GM23338 (cell line): ENCODE results near the gene SOHLH1. TPM values are rescaled to one million over a fixed set of nuclear protein-coding genes. Genes with fewer than 3 reads are reported as not detected.

Experiments
- ATAC-seq: fragments of 200-7000 bp; cut with Tn5 transposase; 3 replicates; pipeline ENCODE4 v1.9.1; 2020
- DNase-seq: peaks from one replicate; pipeline ENCODE4 v3.0.0-alpha.2; 2015; ENCODE audit warnings: low spot score
- H2AFZ ChIP-seq: fragments of 200-600 bp; sonication (generic); 2 replicates; pipeline ENCODE4 v1.8.0; 2016; ENCODE audit warnings: antibody characterized with exemption, mild to moderate bottlenecking, moderate library complexity
- H3F3A ChIP-seq: fragments of 200-600 bp; sonication (generic); replicated peaks from 2 replicates; pipeline ENCODE4 v1.8.0; 2017; ENCODE audit warnings: antibody characterized with exemption, mixed run types, low read depth
- H3K27ac ChIP-seq: fragments of 200-600 bp; sonication (generic); 2 replicates; pipeline ENCODE4 v1.6.1; 2016; ENCODE audit warnings: low read depth
- H3K27me3 ChIP-seq: fragments of 200-600 bp; sonication (generic); 2 replicates; pipeline ENCODE4 v1.8.0; 2016; ENCODE audit warnings: mild to moderate bottlenecking, mixed run types, moderate library complexity; ENCODE audit not compliant: insufficient read depth
- H3K36me3 ChIP-seq: fragments of 200-600 bp; sonication (generic); 2 replicates; pipeline ENCODE4 v1.8.0; 2016; ENCODE audit warnings: mild to moderate bottlenecking; ENCODE audit not compliant: insufficient read depth
- H3K4me1 ChIP-seq: fragments of 200-600 bp; sonication (generic); 2 replicates; pipeline ENCODE4 v1.8.0; 2016; ENCODE audit warnings: mild to moderate bottlenecking, moderate library complexity; ENCODE audit not compliant: insufficient read depth
- H3K4me2 ChIP-seq: fragments of 200-600 bp; sonication (generic); 2 replicates; pipeline ENCODE4 v1.7.1; 2017; ENCODE audit warnings: mixed run types
- H3K4me3 ChIP-seq: fragments of 200-600 bp; sonication (generic); 2 replicates; pipeline ENCODE4 v1.6.1; 2016; ENCODE audit warnings: mixed run types
- H3K79me2 ChIP-seq: fragments of 200-600 bp; sonication (generic); replicated peaks from 2 replicates; pipeline ENCODE4 v1.8.0; 2017; ENCODE audit warnings: mild to moderate bottlenecking; ENCODE audit not compliant: insufficient read depth
- H3K9me2 ChIP-seq: fragments of 200-600 bp; sonication (generic); 2 replicates; pipeline ENCODE4 v1.8.0; 2017; ENCODE audit not compliant: insufficient read depth
- H4K20me1 ChIP-seq: fragments of 200-600 bp; sonication (generic); replicated peaks from 2 replicates; pipeline ENCODE4 v1.8.0; 2017; ENCODE audit warnings: mild to moderate bottlenecking; ENCODE audit not compliant: insufficient read depth
- H3K27ac Mint-ChIP-seq: 2 replicates; pipeline ENCODE4 v1.8.0; 2020; ENCODE audit warnings: inconsistent platforms, mild to moderate bottlenecking, moderate library complexity, mixed read lengths
- H3K27me3 Mint-ChIP-seq: 3 replicates; pipeline ENCODE4 v1.8.0; 2022; ENCODE audit warnings: low read depth, mild to moderate bottlenecking, moderate library complexity, mixed read lengths, inconsistent platforms; ENCODE audit not compliant: insufficient read depth, poor library complexity
- H3K36me3 Mint-ChIP-seq: 3 replicates; pipeline ENCODE4 v1.8.0; 2021; ENCODE audit warnings: low read depth, mild to moderate bottlenecking, inconsistent platforms, moderate library complexity, mixed read lengths
- H3K4me1 Mint-ChIP-seq: 3 replicates; pipeline ENCODE4 v1.8.0; 2020; ENCODE audit warnings: mild to moderate bottlenecking, inconsistent platforms, mixed read lengths
- H3K4me3 Mint-ChIP-seq: 3 replicates; pipeline ENCODE4 v1.8.0; 2021; ENCODE audit warnings: moderate library complexity, mild to moderate bottlenecking, inconsistent platforms, mixed read lengths
- H3K9me3 Mint-ChIP-seq: 3 replicates; pipeline ENCODE4 v1.8.0; 2020; ENCODE audit warnings: moderate library complexity, mild to moderate bottlenecking, inconsistent platforms, mixed read lengths
- CREB1 ChIP-seq: fragments of 250-450 bp; sonication (Bioruptor Pico); IDR thresholded peaks from 2 replicates; pipeline ENCODE4 v1.5.0; 2020; ENCODE audit warnings: low read depth, mild to moderate bottlenecking, moderate library complexity
- CTCF ChIP-seq, 2 experiments: fragments of 200-600 bp in 1 of 2; sonication (generic) in 1 of 2; conservative IDR thresholded peaks; 2 replicates each; pipeline versions ENCODE4 v1.5.1 to v1.6.1; 2016 to 2017; ENCODE audit warnings: antibody characterized with exemption in 2 of 2, low read depth in 2 of 2, mild to moderate bottlenecking in 2 of 2, moderate library complexity in 1 of 2
- EZH2 ChIP-seq: fragments of 200-600 bp; sonication (generic); IDR thresholded peaks from one replicate; pipeline ENCODE4 v1.8.0; 2017; ENCODE audit warnings: antibody characterized with exemption, mild to moderate bottlenecking, low read depth; ENCODE audit not compliant: unreplicated experiment
- JUNB ChIP-seq: IDR thresholded peaks from one replicate; pipeline ENCODE4 v1.6.1; 2016; ENCODE audit warnings: antibody characterized with exemption; ENCODE audit not compliant: unreplicated experiment
- POLR2AphosphoS5 ChIP-seq: IDR thresholded peaks from 2 replicates; pipeline ENCODE4 v1.6.1; 2016; ENCODE audit warnings: antibody characterized with exemption, low read depth
- REST ChIP-seq: IDR thresholded peaks from one replicate; pipeline ENCODE4 v1.6.1; 2018; ENCODE audit warnings: antibody characterized with exemption; ENCODE audit not compliant: unreplicated experiment
- ZNF114 ChIP-seq: fragments of 250-450 bp; sonication (Bioruptor Pico); IDR thresholded peaks from 2 replicates; pipeline ENCODE4 v1.5.0; 2020; ENCODE audit warnings: mild to moderate bottlenecking, moderate library complexity
- ZNF331 ChIP-seq: fragments of 250-450 bp; sonication (Bioruptor Pico); IDR thresholded peaks from 2 replicates; pipeline ENCODE4 v1.5.0; 2020; ENCODE audit warnings: low read depth, mild to moderate bottlenecking, moderate library complexity
- polyA plus RNA-seq: library from polyadenylated mRNA; unstranded; fragments of >200 nt; fragmentation: Nextera tagmentation; extraction: Ambion mirVana; gene quantifications from 2 replicates; pipeline ENCODE4 v1.2.1, GENCODE V29; 2016
- total RNA-seq: library from RNA; depleted of rRNA; stranded (reverse); fragments of >200 nt; shearing (Covaris generic); gene quantifications from 2 replicates; pipeline ENCODE4 v1.2.3, GENCODE V29; 2014
- TF ChIP-seq, protein P1 (sequence below): IDR thresholded peaks from 2 replicates; pipeline ENCODE4 v1.6.1; 2016; ENCODE audit warnings: antibody characterized with exemption

SOHLH1 gene
- total and polyA plus RNA-seq, 2 experiments from 2014 or later = 0.21 TPM; not detected in 1

DNA sequence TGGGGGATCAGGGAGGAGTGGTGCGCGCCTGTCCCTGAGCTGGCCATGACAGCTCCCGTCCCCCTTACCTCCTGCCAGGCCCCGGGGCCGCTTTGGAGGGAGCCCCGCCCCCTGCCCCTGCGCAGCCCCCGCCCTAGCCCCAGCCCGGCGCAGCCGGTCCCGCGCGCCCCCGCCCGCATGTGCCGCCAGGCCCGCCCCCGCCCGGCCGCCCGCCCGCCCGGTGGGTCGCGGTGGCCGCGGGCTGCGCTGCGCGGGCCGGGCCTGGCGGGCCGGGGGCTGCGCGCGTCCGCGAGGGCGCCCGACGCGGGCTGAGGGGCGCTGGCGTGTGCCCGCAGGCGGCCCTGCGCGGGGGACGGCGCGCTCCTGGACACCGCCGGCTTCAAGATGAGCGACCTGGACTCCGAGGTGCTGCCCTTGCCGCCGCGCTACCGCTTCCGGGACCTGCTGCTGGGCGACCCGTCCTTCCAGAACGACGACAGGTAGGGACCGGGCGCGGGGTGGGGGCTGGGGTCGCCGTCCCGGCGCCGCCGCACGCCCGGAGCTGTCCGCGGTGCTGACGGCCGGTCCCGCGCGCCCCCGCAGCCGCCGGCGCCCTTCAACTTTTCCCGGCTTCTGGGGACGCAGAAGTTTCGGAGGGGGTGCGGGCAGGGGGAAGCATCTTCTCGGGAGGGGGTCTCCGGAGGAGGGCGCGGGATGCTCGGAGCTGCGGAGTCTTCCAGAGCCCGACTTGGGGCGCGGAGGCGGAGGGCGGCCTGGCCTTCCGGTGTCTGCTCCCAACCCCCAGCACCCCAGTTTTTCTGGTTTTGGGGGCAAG lies 15.2 kb upstream of the SOHLH1 start:
- H3K27me3 Mint-ChIP-seq = peaks cover 31% of the 10 kb centered on the region
- H3F3A ChIP-seq = 0 out of 2 replicates have a peak, but pooled peaks cover 8% of the 10 kb centered on the region
- DNase-seq (peak; percentile 69), ATAC-seq (peak; percentile 63)
- H3K9me2 ChIP-seq = no peaks in the 10 kb centered on the region
- peaks cover 9% of the 10 kb centered on the region; the same call in 1 of the 2 replicates for H3K27me3 ChIP-seq
- peak overlapping the region; percentile 58 for H3K4me3 Mint-ChIP-seq
- peak overlapping the region; percentile 72 for H3K4me2 ChIP-seq
- H3K27ac ChIP-seq = no peak overlapping the region
- no peak overlapping the region for H3K27ac Mint-ChIP-seq
- no peak overlapping the region for H2AFZ ChIP-seq
- H3K9me3 Mint-ChIP-seq = no peaks in the 10 kb centered on the region
- H3K36me3 Mint-ChIP-seq = no peaks in the 10 kb centered on the region
- TF ChIP-seq REST (peak; percentile 83), CTCF (conservative IDR thresholded peaks at IDR 0.05; ENCODE audit: low read depth in 2 of 2) (no peak), ZNF331 (CRISPR knock-in tag) (no peak), JUNB (no peak), ZNF114 (CRISPR knock-in tag) (no peak), EZH2 (no peak)
- no peaks in the 10 kb centered on the region for H3K79me2 ChIP-seq
- H3K4me3 ChIP-seq = peak overlapping the region; percentile 47; the same call in 1 of the 2 replicates
- H4K20me1 ChIP-seq = no peaks in the 10 kb centered on the region
- no peaks in the 10 kb centered on the region for H3K36me3 ChIP-seq
- no peaks in the 10 kb centered on the region for H3K4me1 ChIP-seq
- H3K4me1 Mint-ChIP-seq = no peaks in the 10 kb centered on the region

- Mint-ChIP-seq H3K4me3 (no peak overlapping the region; the same call in 2 of the 3 replicates), H3K36me3 (no peaks in the 10 kb centered on the region), H3K4me1 (no peaks in the 10 kb centered on the region), H3K9me3 (no peaks in the 10 kb centered on the region), H3K27me3 (peaks cover 31% of the 10 kb centered on the region), H3K27ac (no peak overlapping the region)
- Histone ChIP-seq H3K4me3 (no peak overlapping the region), H3K27me3 (peaks cover 9% of the 10 kb centered on the region; the same call in 1 of the 2 replicates), H3K4me1 (no peaks in the 10 kb centered on the region), H4K20me1 (no peaks in the 10 kb centered on the region), H3K9me2 (no peaks in the 10 kb centered on the region), H3K27ac (no peak overlapping the region), H2AFZ (no peak overlapping the region), H3K79me2 (no peaks in the 10 kb centered on the region), H3F3A (0 out of 2 replicates have a peak, but pooled peaks cover 8% of the 10 kb centered on the region), H3K36me3 (no peaks in the 10 kb centered on the region), H3K4me2 (no peak overlapping the region)
- DNase-seq (no peak), ATAC-seq (no peak)
- no peak for TF ChIP-seq CREB1 (CRISPR knock-in tag)
- TF ChIP-seq, protein P1, sequence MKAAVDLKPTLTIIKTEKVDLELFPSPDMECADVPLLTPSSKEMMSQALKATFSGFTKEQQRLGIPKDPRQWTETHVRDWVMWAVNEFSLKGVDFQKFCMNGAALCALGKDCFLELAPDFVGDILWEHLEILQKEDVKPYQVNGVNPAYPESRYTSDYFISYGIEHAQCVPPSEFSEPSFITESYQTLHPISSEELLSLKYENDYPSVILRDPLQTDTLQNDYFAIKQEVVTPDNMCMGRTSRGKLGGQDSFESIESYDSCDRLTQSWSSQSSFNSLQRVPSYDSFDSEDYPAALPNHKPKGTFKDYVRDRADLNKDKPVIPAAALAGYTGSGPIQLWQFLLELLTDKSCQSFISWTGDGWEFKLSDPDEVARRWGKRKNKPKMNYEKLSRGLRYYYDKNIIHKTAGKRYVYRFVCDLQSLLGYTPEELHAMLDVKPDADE = no peak
- TF ChIP-seq CTCF (conservative IDR thresholded peaks at IDR 0.05; ENCODE audit: low read depth in 2 of 2) = no peak
- TF ChIP-seq POLR2AphosphoS5 = no peak
- no peak for TF ChIP-seq REST
Observed at GRCh38 chr9:135712613-135713295, 13.5 kb upstream of the SOHLH1 start.
